ENCODE measurements around the gene SLC22A12.

DNA sequence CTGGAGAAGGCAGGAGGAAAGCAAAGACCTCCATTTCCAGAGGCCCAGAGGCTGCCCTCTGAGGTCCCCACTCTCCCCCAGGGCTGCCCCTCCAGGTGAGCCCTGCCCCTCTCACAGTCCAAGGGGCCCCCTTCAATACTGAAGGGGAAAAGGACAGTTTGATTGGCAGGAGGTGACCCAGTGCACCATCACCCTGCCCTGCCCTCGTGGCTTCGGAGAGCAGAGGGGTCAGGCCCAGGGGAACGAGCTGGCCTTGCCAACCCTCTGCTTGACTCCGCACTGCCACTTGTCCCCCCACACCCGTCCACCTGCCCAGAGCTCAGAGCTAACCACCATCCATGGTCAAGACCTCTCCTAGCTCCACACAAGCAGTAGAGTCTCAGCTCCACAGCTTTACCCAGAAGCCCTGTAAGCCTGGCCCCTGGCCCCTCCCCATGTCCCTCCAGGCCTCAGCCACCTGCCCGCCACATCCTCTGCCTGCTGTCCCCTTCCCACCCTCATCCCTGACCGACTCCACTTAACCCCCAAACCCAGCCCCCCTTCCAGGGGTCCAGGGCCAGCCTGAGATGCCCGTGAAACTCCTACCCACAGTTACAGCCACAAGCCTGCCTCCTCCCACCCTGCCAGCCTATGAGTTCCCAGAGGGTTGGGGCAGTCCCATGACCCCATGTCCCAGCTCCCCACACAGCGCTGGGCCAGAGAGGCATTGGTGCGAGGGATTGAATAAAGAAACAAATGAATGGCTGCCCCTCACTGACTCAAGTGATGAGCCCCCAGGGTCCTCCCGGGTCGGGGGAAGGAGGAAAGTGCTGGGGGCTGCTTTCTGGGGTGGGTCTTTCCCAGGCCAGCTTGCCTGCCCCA is 10.8 kb downstream of the SLC22A12 start:
- TF ChIP-seq EZH2 (IDR thresholded peaks at IDR 0.05) (no peak), POLR2AphosphoS5 (IDR thresholded peaks at IDR 0.05; ENCODE audit: borderline replicate concordance, low read depth, low read length) (no peak), FOXP2 (optimal IDR thresholded peaks at IDR 0.05; ENCODE audit: control extremely low read depth, extremely low read length, insufficient read depth) (no peak)
